HUES6 (cell line): ENCODE data around the gene ZBTB20.

ENCODE experiments used
- H3K27ac ChIP-seq: 2 replicates; pipeline ENCODE4 v1.7.0; 2013; ENCODE audit warnings: low read depth, mild to moderate bottlenecking, low read length, inconsistent platforms
- H3K27me3 ChIP-seq: 2 replicates; pipeline ENCODE4 v1.6.1; 2013; ENCODE audit warnings: low read length; ENCODE audit not compliant: control insufficient read depth, insufficient read depth
- H3K36me3 ChIP-seq: 2 replicates; pipeline ENCODE4 v1.6.1; 2013; ENCODE audit warnings: low read length; ENCODE audit not compliant: control insufficient read depth, insufficient read depth
- H3K4me1 ChIP-seq: 2 replicates; pipeline ENCODE4 v1.6.1; 2013; ENCODE audit warnings: low read length; ENCODE audit not compliant: control insufficient read depth, insufficient read depth
- H3K4me3 ChIP-seq: 2 replicates; pipeline ENCODE4 v1.5.1; 2013; ENCODE audit warnings: low read depth, low read length
- H3K9ac ChIP-seq: one replicate; pipeline ENCODE4 v1.6.1; 2013; ENCODE audit warnings: mild to moderate bottlenecking, low read length
- H3K9me3 ChIP-seq: 2 replicates; pipeline ENCODE4 v1.6.1; 2013; ENCODE audit warnings: low read depth, low read length; ENCODE audit not compliant: control insufficient read depth, insufficient read depth

Gene ZBTB20

DNA sequence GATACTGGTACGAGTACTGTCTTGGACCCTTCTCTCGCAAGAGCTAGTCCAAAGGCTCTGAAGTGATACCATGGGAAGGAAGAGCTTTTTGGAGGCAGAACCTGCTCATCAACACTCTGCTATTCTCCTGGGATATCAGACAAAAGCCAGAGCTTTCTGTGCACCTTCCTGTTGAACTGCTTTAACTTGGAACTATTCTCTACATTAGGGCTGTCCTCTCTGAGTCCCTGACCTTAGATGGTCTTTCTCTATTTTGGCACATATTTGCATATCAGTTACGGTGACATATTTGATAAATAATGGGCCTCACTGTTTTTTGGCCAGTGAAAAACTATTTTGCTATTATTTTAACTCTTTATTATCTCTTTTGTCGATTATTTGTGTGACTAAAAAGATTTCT, 706.4 kb downstream of the ZBTB20 start:
- no peak overlapping the region for H3K4me3 ChIP-seq
- no peak overlapping the region for H3K9ac ChIP-seq
- no peaks in the 10 kb centered on the region for H3K4me1 ChIP-seq
- no peaks in the 10 kb centered on the region for H3K27me3 ChIP-seq
- no peak overlapping the region for H3K27ac ChIP-seq
- H3K9me3 ChIP-seq = no peaks in the 10 kb centered on the region
- H3K36me3 ChIP-seq = no peaks in the 10 kb centered on the region

DNA sequence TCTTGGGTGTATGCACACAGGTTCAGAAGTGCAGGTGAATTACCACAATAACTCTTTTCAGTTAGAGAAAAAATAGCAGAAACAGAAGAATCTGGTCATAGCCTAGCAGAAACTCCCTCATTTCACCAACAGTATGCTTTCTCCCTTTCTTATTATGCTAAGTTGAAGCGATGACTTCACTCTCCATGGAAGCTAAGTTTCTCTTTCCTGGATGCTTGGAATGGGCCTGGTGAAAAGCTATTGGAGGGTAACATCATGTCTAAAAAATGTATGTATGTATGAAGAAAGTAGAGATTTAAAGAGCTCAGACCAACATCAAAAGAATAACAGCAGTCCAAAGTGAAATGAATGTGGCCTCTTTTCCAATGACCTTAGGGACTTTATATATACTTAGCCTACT, 707.8 kb downstream of the ZBTB20 start:
- no peaks in the 10 kb centered on the region for H3K9me3 ChIP-seq
- no peak overlapping the region for H3K9ac ChIP-seq
- no peaks in the 10 kb centered on the region for H3K27me3 ChIP-seq
- no peaks in the 10 kb centered on the region for H3K36me3 ChIP-seq
- no peak overlapping the region for H3K27ac ChIP-seq
- no peaks in the 10 kb centered on the region for H3K4me1 ChIP-seq
- no peak overlapping the region for H3K4me3 ChIP-seq

DNA sequence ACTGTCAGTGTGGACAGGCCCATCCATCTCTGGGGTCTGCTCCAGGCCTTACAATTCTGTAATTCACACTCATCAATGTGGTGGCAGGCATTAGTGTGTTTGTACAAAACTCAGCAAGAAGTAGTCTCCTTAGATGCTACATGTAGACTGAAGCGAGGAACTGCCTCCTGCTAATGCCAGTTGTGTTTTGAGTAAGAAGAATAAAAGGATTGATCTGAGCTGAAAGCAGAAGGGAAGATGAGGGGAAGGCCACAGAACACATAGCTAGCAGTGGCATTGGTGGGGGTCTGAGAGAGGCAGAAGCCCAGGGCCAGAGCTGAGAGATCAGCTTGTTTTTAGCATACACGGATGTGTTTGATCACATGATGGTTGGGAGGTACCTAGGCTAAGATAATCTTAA, 709.2 kb downstream of the ZBTB20 start:
- Histone ChIP-seq H3K27ac (no peak overlapping the region), H3K27me3 (no peaks in the 10 kb centered on the region), H3K36me3 (no peaks in the 10 kb centered on the region), H3K4me1 (no peaks in the 10 kb centered on the region), H3K9me3 (no peaks in the 10 kb centered on the region), H3K9ac (no peak overlapping the region), H3K4me3 (no peak overlapping the region)

DNA sequence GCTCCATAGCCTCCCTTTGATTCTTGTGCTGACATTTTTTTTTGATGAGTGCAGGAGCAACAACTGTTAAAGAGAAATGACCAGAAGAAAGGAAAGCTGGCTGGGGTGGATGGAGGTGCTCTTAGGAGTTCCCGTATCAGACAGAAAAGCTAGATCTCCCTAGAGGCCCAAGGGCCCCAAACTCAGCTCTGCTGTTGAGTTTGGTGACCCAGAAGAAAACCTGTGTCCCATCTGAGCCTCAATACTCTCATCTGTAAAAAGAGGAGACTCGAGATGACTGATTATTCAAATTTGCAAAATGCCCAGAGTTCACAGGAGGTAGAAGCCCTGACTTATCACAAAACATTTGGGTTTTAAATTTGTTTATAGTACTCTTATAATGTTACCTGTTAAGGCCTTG, 710.9 kb downstream of the ZBTB20 start:
- Histone ChIP-seq H3K27ac (no peak overlapping the region), H3K4me3 (no peak overlapping the region), H3K36me3 (no peaks in the 10 kb centered on the region), H3K27me3 (no peaks in the 10 kb centered on the region), H3K9ac (no peak overlapping the region), H3K4me1 (no peaks in the 10 kb centered on the region), H3K9me3 (no peaks in the 10 kb centered on the region)

DNA sequence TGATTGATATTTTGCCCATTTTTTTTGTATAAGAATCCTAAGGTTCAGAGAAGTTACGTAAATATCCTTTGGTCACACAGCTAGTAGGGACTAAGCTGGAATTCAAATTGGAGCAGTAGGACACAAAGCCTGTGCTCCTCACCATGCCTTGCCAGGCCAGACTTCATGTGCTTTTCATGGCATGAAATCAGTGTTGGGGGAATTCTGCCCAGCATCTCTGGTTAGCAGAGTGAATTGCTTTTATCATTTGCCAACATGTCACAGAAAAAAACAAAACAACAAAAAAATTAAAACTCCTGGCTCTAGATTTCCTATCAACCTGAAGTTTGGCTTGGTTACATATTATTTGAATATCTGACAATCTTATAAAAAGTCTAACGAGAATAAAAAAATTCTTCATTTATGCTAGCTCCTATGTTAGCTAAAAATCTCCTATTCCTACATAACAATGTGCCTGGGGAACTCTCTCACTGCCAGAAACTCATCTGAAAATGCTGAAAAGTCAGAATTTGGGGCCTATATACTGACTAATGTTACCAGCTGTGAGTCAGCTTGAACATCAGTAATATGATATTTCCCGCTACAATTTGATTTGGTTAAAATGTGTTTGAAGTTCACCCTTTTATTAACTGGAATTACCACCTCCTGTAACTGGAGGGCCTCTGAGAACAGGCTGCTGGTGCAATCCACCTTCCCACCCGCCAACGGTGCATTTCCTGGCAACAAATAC, 711.5 kb downstream of the ZBTB20 start:
- H3K9me3 ChIP-seq = no peaks in the 10 kb centered on the region
- H3K4me1 ChIP-seq = no peaks in the 10 kb centered on the region
- H3K27me3 ChIP-seq = no peaks in the 10 kb centered on the region
- no peak overlapping the region for H3K27ac ChIP-seq
- H3K4me3 ChIP-seq = no peak overlapping the region
- H3K36me3 ChIP-seq = no peaks in the 10 kb centered on the region
- no peak overlapping the region for H3K9ac ChIP-seq

DNA sequence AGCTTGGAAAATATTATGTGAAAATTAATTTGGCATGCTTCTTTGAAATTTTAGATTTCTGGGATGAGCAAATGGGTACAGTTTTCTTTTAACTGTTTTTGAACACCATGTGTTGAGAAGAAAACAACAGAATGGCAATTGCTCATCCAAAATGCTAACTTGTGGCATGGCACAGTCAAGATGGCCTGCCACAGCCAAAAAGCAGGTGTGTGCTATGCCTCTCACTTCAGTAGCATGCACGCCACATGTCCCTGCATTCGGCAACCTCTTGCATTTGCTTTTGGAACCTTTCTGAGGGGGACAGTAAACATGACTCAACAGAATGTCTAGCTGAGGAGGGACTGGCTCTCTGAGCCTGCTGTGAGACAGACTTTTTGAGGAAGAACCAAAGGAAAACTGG, 714.8 kb downstream of the ZBTB20 start:
- no peak overlapping the region for H3K9ac ChIP-seq
- H3K27me3 ChIP-seq = no peaks in the 10 kb centered on the region
- H3K27ac ChIP-seq = no peak overlapping the region
- H3K4me3 ChIP-seq = no peak overlapping the region
- no peaks in the 10 kb centered on the region for H3K9me3 ChIP-seq
- no peaks in the 10 kb centered on the region for H3K36me3 ChIP-seq
- peaks cover 6% of the 10 kb centered on the region; the same call in 1 of the 2 replicates for H3K4me1 ChIP-seq

DNA sequence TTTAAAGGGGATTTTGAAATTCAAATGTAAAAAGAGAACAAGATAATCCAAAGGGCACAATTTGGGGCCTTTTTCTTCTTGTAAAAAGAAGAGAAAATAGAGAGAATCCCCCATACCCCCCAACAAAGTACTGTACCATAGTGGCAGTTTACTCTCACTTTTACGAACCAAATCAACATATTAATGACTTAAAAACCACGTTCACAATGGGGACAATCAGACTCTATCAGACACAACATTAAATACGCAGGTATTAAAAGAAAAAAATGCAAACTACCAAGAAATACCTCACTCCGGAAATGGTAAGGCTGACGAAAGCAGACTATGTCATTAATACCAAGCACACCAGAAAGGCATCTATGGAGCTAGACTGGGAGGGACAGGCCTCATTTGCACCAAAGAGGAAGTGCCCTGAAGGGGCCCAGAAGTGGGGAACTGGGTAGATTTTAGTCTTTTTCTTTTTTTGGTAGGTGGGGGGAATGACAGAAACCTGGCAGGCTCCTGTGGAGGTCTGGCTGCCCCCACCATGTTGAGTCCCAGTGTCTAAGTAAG, 719.0 kb downstream of the ZBTB20 start:
- H3K9me3 ChIP-seq = peaks cover 2% of the 10 kb centered on the region; the same call in 1 of the 2 replicates
- no peaks in the 10 kb centered on the region for H3K36me3 ChIP-seq
- H3K9ac ChIP-seq = no peak overlapping the region
- no peaks in the 10 kb centered on the region for H3K27me3 ChIP-seq
- no peak overlapping the region for H3K4me3 ChIP-seq
- H3K4me1 ChIP-seq = peaks cover 7% of the 10 kb centered on the region; the same call in 1 of the 2 replicates
- no peak overlapping the region for H3K27ac ChIP-seq

DNA sequence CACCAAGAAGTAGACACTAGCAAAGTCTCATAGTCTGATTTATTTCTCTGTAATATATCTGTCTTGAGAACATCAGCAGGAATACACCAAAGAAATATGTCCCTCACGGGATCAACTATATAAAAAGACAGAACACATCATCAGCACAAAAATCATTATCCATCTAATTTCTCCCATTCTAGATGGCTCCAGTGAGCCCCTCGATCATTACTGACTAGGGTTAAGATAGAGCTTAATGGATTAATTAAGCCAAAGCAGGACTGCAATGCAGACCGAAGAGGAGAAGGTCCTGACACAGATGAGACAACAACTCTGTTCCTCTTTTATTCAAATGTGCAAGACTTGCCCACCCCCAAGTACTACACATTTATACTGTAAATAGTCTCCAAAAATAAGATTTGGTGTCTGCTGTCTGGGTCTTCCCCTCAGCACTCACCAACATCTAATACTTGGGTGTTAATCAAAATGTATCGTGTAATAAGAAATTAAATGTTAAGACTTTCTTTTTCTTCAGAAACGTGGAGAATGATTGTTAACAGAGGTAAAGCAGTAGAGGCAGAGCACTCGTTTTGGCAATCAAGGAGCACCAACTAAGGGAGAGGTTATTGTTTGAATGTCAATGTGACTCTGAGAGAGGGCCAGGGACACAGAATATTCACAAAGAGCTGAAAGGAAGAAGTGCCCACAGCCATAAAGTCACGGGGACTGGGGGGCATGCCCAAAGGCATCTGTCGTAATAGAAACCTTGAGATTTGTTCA, 719.6 kb downstream of the ZBTB20 start:
- no peak overlapping the region for H3K27ac ChIP-seq
- peaks cover 7% of the 10 kb centered on the region; the same call in 1 of the 2 replicates for H3K4me1 ChIP-seq
- H3K4me3 ChIP-seq = no peak overlapping the region
- no peak overlapping the region for H3K9ac ChIP-seq
- H3K36me3 ChIP-seq = no peaks in the 10 kb centered on the region
- peaks cover 2% of the 10 kb centered on the region; the same call in 1 of the 2 replicates for H3K9me3 ChIP-seq
- no peaks in the 10 kb centered on the region for H3K27me3 ChIP-seq

DNA sequence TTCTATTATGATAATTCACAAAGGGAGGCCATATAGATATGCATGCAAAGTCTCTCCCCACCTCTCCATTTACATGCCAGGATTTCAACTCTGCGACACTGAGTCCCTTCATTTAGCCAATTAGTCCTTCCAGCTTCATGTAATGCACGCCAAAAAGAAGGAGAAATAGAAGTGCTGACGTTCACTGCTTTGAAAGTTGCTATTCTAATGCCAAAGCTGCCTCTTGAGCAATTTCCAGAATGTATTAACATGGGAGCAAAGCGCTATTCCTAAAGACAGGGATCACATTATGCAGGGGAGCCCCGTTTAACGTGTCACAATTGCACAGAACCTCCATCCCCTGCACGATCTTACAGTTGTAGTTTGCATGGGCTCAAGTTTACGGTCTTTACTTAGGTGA, 722.8 kb downstream of the ZBTB20 start:
- Histone ChIP-seq H3K9ac (no peak overlapping the region), H3K9me3 (peaks cover 2% of the 10 kb centered on the region; the same call in 1 of the 2 replicates), H3K36me3 (no peaks in the 10 kb centered on the region), H3K27me3 (no peaks in the 10 kb centered on the region), H3K4me1 (peaks cover 7% of the 10 kb centered on the region; the same call in 1 of the 2 replicates), H3K4me3 (no peak overlapping the region), H3K27ac (no peak overlapping the region)

DNA sequence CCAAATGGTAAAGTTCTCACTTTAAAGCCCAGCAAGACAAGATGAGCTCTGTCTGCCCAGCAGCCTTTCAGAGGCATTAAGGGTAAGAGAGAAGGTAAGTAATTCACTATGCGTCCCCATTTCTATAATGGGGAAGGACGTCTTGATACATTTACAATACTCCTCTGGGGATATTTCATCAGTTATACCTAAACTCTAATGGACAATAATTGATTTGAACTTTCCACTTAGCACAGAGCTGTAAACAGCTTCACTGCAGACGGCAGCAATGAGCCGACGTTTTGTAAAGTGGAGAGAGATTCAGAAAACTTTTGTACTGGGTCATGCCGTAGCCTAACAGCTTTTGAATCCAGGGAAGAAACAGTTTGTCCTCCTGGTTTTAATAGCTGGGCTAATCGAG, 725.9 kb downstream of the ZBTB20 start:
- no peaks in the 10 kb centered on the region for H3K36me3 ChIP-seq
- H3K27me3 ChIP-seq = no peaks in the 10 kb centered on the region
- no peak overlapping the region for H3K9ac ChIP-seq
- no peaks in the 10 kb centered on the region for H3K4me1 ChIP-seq
- no peak overlapping the region for H3K27ac ChIP-seq
- H3K4me3 ChIP-seq = no peak overlapping the region
- peaks cover 2% of the 10 kb centered on the region; the same call in 1 of the 2 replicates for H3K9me3 ChIP-seq

DNA sequence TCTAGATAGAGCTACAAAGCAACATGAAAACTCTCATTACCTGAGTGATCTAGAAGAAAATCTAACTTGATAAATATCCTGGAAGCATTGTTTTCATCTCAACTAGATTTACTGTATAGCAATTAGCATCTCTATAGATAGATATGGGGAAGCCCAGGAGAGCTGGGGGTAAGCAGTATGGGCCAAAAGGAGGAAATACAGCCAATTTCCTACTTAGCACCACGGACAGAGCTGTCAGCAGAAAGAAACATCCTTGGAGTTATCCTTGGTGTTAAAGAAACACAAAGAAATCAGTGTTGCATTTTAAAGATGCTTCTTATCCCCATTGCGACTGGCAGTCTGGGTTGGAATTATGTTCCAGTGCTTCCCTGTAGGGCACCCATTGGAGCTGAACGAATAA, 727.0 kb downstream of the ZBTB20 start:
- H3K27ac ChIP-seq = no peak overlapping the region
- no peaks in the 10 kb centered on the region for H3K4me1 ChIP-seq
- H3K4me3 ChIP-seq = no peak overlapping the region
- peaks cover under 1% of the 10 kb centered on the region; the same call in 1 of the 2 replicates for H3K9me3 ChIP-seq
- no peak overlapping the region for H3K9ac ChIP-seq
- H3K27me3 ChIP-seq = no peaks in the 10 kb centered on the region
- no peaks in the 10 kb centered on the region for H3K36me3 ChIP-seq
